Thyroid gland (tissue), 4 donors: ENCODE results near the gene FHOD3.

ENCODE experiments used
- CTCF ChIP-seq, 6 experiments: fragments of 200-600 bp in 3 of 6; fragments of 450-650 bp in 3 of 6; sonication (generic) in 3 of 6; IDR thresholded peaks; one replicate each; pipeline ENCODE4 v1.5.1; 2016 to 2019; ENCODE audit warnings: antibody characterized with exemption in 6 of 6, mild to moderate bottlenecking in 2 of 6, inconsistent platforms in 1 of 6, moderate library complexity in 1 of 6
- POLR2A ChIP-seq, 2 donors: fragments of 450-650 bp; IDR thresholded peaks; one replicate each; pipeline ENCODE4 v1.6.1; 2017; ENCODE audit warnings: antibody characterized with exemption in 2 of 2, mild to moderate bottlenecking in 2 of 2, moderate library complexity in 1 of 2

- TF ChIP-seq CTCF (IDR thresholded peaks at IDR 0.05) (peak; percentile 69 to 84 (median 75)), POLR2A (IDR thresholded peaks at IDR 0.05) (no peak)
Measured at GRCh38 chr18:36688020-36688965, 390.8 kb downstream of the FHOD3 start.
